Testis (tissue), 2 donors: Measurements from ENCODE around the gene CHST8.

Experiments used
- CTCF ChIP-seq, 3 experiments: fragments of 450-650 bp in 2 of 3; fragments of 200-600 bp in 1 of 3; sonication (generic) in 1 of 3; IDR thresholded peaks; one replicate each; pipeline ENCODE4 v1.5.1; 2016 to 2019; ENCODE audit warnings: antibody characterized with exemption in 3 of 3, mild to moderate bottlenecking in 2 of 3, moderate library complexity in 1 of 3
- POLR2A ChIP-seq: fragments of 450-650 bp; IDR thresholded peaks from one replicate; pipeline ENCODE4 v1.6.1; 2017; ENCODE audit warnings: antibody characterized with exemption, mild to moderate bottlenecking, moderate library complexity

- TF ChIP-seq CTCF (IDR thresholded peaks at IDR 0.05) (no peak), POLR2A (no peak)
Observed at GRCh38 chr19:33706631-33707030, 84.9 kb downstream of the CHST8 start.
